ENCODE measurements around the gene SAMD9. TPM values are rescaled to one million over a fixed set of nuclear protein-coding genes. Genes with fewer than 3 reads are reported as not detected.

SAMD9 gene
- polyA plus RNA-seq, 1 experiment = 9.0 TPM

DNA sequence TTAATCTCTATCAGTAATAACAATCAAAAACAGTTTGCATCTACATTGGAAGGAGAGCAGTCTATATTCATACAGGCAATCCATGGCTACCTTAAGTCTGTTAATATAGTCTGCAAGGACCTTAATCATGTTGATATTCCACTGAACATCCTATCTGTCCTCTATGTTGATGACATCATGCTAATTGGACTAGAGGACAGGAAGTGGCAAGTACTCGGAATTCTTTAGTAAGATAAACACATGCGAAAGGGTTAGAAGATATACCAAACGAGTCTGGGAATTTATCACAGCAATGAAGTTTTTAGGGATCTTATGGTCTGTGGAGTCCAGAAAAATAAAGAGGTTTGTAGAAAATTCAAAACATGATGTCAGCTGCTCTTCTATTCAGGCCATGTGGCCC lies 41.7 kb upstream of the SAMD9 start:
- ChIA-PET POLR2A (no interaction called here), CTCF (no interaction called here)
- Histone ChIP-seq H3K4me3 (ENCODE audit: low read depth, low read length) (no peak overlapping the region), H3K27ac (ENCODE audit: low read depth, low read length) (no peak overlapping the region), H3K9me3 (ENCODE audit: control insufficient read depth, insufficient read depth, low read length) (peaks cover 3% of the 10 kb centered on the region; the same call in 1 of the 2 replicates), H3K27me3 (ENCODE audit: control insufficient read depth, insufficient read depth, low read length) (no peaks in the 10 kb centered on the region)
- TF ChIP-seq, protein P1, sequence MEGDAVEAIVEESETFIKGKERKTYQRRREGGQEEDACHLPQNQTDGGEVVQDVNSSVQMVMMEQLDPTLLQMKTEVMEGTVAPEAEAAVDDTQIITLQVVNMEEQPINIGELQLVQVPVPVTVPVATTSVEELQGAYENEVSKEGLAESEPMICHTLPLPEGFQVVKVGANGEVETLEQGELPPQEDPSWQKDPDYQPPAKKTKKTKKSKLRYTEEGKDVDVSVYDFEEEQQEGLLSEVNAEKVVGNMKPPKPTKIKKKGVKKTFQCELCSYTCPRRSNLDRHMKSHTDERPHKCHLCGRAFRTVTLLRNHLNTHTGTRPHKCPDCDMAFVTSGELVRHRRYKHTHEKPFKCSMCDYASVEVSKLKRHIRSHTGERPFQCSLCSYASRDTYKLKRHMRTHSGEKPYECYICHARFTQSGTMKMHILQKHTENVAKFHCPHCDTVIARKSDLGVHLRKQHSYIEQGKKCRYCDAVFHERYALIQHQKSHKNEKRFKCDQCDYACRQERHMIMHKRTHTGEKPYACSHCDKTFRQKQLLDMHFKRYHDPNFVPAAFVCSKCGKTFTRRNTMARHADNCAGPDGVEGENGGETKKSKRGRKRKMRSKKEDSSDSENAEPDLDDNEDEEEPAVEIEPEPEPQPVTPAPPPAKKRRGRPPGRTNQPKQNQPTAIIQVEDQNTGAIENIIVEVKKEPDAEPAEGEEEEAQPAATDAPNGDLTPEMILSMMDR (IDR thresholded peaks at IDR 0.05; ENCODE audit: low read depth, low read length) = no peak
- no peak for DNase-seq (ENCODE audit: low read depth, low spot score)

DNA sequence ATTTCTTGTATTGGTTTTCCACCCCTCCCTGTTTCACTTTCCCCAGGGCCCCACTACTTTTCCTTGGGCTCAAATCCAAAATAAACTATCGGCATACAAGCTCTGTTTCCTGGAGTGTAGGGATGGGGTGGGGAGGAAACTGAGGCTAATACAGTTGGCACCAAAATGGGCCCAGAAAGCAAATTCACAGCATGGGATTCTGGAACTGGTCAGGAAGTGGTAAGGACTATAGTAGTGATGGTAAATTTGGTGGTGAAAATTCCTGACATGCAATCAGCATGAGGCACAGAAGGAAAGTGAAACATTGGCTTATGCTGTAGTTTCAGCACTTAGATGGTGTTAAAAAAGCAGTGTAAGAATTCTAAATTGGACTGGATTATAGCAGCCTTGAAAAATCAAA lies 39.1 kb upstream of the SAMD9 start:
- TF ChIP-seq, protein P1 (IDR thresholded peaks at IDR 0.05; ENCODE audit: low read depth, low read length) = no peak
- H3K27me3 ChIP-seq (ENCODE audit: control insufficient read depth, insufficient read depth, low read length) = no peaks in the 10 kb centered on the region
- ChIA-PET POLR2A (no interaction called here), CTCF (no interaction called here)
- DNase-seq (ENCODE audit: low read depth, low spot score) = no peak
- H3K9me3 ChIP-seq (ENCODE audit: control insufficient read depth, insufficient read depth, low read length) = peaks cover under 1% of the 10 kb centered on the region; the same call in 1 of the 2 replicates
- no peak overlapping the region for H3K27ac ChIP-seq (ENCODE audit: low read depth, low read length)
- H3K4me3 ChIP-seq (ENCODE audit: low read depth, low read length) = no peak overlapping the region

DNA sequence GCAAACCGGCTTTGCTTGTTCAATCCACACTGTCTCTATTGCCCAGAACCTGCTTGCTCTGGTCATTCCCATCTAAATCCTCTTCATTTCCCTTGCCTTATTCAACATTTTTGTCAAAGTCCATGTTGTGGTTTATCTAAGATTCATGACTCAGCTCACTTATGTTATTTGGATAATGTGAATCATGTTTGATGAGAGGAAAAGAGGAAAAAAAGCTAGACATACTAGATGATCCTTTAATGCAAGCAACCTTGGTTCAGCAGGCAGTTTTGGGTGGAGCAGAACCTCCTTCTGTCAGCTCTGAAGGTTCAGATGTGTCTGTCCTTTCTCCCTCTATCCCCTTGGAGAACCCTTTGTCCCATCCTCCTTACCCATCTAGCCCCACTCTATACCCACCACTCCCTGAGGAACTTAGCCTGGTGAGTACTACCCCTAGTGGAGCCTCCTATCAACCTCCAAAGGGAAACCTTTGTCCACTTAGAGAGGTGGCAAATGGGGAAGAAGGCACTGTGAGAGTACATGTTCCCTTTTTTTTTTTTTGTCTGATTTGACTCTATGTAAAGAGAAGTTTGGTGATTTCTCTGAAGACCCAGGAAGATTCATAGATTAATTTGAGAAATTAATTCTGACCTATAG lies 32.5 kb upstream of the SAMD9 start:
- no peak overlapping the region for H3K27ac ChIP-seq (ENCODE audit: low read depth, low read length)
- CTCF ChIA-PET = no interaction called here
- H3K4me3 ChIP-seq (ENCODE audit: low read depth, low read length) = no peak overlapping the region
- TF ChIP-seq, protein P1 (IDR thresholded peaks at IDR 0.05; ENCODE audit: low read depth, low read length) = no peak
- H3K27me3 ChIP-seq (ENCODE audit: control insufficient read depth, insufficient read depth, low read length) = no peaks in the 10 kb centered on the region
- DNase-seq (ENCODE audit: low read depth, low spot score) = peak; percentile 8
- no peaks in the 10 kb centered on the region for H3K9me3 ChIP-seq (ENCODE audit: control insufficient read depth, insufficient read depth, low read length)
- POLR2A ChIA-PET = no interaction called here

DNA sequence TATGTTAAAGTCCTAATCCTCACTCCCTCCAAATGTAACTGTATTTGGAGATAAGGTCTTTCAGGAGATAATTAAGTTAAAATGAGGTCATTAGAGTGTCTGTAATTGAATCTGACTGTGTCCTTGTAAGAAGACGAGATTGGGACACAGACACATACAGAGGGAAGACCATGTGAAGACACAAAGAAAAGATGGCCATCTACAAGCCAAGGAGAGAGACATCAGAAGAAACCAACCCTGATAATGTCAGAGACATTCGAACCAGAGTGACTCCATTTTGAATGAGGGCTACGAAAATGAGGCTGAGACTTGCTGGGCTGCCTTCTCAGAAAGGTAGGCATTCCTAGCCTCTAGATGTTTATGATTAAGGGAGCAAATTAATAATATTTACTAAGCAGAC lies 30.9 kb upstream of the SAMD9 start:
- TF ChIP-seq, protein P1 (IDR thresholded peaks at IDR 0.05; ENCODE audit: low read depth, low read length) = no peak
- H3K27ac ChIP-seq (ENCODE audit: low read depth, low read length) = no peak overlapping the region
- H3K9me3 ChIP-seq (ENCODE audit: control insufficient read depth, insufficient read depth, low read length) = no peaks in the 10 kb centered on the region
- H3K4me3 ChIP-seq (ENCODE audit: low read depth, low read length) = no peak overlapping the region
- no peaks in the 10 kb centered on the region for H3K27me3 ChIP-seq (ENCODE audit: control insufficient read depth, insufficient read depth, low read length)
- CTCF ChIA-PET = no interaction called here
- no peak for DNase-seq (ENCODE audit: low read depth, low spot score)
- POLR2A ChIA-PET = no interaction called here

DNA sequence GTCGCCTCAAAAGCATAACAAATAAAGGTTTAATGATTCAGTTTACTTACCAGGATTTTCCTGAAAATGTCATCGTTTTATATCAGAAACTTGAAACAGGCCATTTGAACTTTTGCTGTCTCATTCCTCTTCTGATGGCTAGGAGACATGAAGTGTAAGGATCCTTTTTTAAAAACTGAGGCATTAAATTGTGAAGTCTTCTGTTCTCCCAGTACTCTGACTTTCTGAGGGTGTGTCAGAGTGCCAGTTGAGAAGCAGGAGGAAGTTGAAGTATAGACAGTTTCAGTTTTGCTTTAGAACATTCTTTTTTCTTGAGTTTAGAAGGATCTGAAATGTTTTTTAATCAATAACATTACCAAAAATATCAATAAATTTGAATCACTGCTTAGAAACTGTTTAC lies 30.4 kb upstream of the SAMD9 start, which contains the start of gene SAMD9L:
TSS of gene SAMD9L (minus strand) at position 242 of the 400 bp plus-strand sequence. CDS start 12,414 bp downstream, outside the sequence.
- TF ChIP-seq, protein P1 (IDR thresholded peaks at IDR 0.05; ENCODE audit: low read depth, low read length) = no peak
- Histone ChIP-seq H3K27ac (ENCODE audit: low read depth, low read length) (no peak within 1 kb of the TSS), H3K27me3 (ENCODE audit: control insufficient read depth, insufficient read depth, low read length) (no peaks in the 10 kb centered on the region), H3K4me3 (ENCODE audit: low read depth, low read length) (peak within 1 kb of the TSS; percentile 38), H3K9me3 (ENCODE audit: control insufficient read depth, insufficient read depth, low read length) (no peaks in the 10 kb centered on the region)
- no peak for DNase-seq (ENCODE audit: low read depth, low spot score)
- ChIA-PET POLR2A (no interaction called here), CTCF (no interaction called here)

Measured in AG04450 (cell line).